Gastroesophageal sphincter (tissue), 3 donors: Measurements from ENCODE around the gene MEGF11.

Experiments used
- CTCF ChIP-seq, 4 experiments: fragments of 200-600 bp in 2 of 4; fragments of 450-650 bp in 2 of 4; sonication (generic) in 1 of 4; IDR thresholded peaks; one replicate each; pipeline ENCODE4 v1.5.1; 2017 to 2019; ENCODE audit warnings: antibody characterized with exemption in 4 of 4, mild to moderate bottlenecking in 2 of 4, moderate library complexity in 2 of 4
- POLR2AphosphoS5 ChIP-seq: sonication (generic); formaldehyde crosslinking; IDR thresholded peaks from one replicate; pipeline ENCODE4 v1.6.1; 2017; ENCODE audit warnings: antibody characterized with exemption

GRCh38 chr15:66045542-66045941 lies 208.0 kb downstream of the MEGF11 start:
- TF ChIP-seq CTCF (IDR thresholded peaks at IDR 0.05) = no peak
- no peak for TF ChIP-seq POLR2AphosphoS5
